Testis (tissue), 2 donors: ENCODE results near the gene ELOVL1.

Experiments
- CTCF ChIP-seq, 3 experiments: fragments of 450-650 bp in 2 of 3; fragments of 200-600 bp in 1 of 3; sonication (generic) in 1 of 3; IDR thresholded peaks; one replicate each; pipeline ENCODE4 v1.5.1; 2016 to 2019; ENCODE audit warnings: antibody characterized with exemption in 3 of 3, mild to moderate bottlenecking in 2 of 3, moderate library complexity in 1 of 3
- POLR2A ChIP-seq: fragments of 450-650 bp; IDR thresholded peaks from one replicate; pipeline ENCODE4 v1.6.1; 2017; ENCODE audit warnings: antibody characterized with exemption, mild to moderate bottlenecking, moderate library complexity

DNA sequence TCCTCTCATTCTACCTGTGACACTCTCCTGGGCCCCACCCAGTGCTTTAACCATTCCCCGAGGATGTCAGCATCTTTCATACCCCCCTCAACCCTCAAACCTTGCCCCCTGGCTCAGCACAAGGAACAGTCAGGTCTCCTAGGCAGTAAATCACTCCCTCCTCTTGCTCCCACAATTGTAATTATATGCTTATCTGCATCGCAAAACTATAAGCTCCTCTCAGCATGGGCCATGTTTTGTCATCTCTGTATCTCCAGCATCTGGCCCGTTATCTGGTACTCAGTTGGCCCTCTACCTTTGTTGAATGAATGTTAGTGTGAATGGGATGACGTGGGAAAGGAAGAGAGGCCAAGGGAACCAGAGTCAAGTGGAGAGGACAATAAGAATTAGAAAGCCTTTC, 2.8 kb upstream of the ELOVL1 start:
- TF ChIP-seq CTCF (IDR thresholded peaks at IDR 0.05): no peak
- no peak for TF ChIP-seq POLR2A
